Testis (tissue), 3 donors: ENCODE data around the gene LYRM4. TPM values are rescaled to one million over a fixed set of nuclear protein-coding genes. Genes with fewer than 3 reads are reported as not detected.

Experiments
- DNase-seq: peaks from one replicate; pipeline ENCODE4 v3.0.0-alpha.2; 2019
- H3K27ac ChIP-seq, 2 donors: fragments of 200-600 bp; sonication (generic); one replicate each; pipeline ENCODE4 v1.5.1; 2019
- H3K27me3 ChIP-seq: fragments of 200-600 bp; sonication (generic); one replicate; pipeline ENCODE4 v1.5.1; 2019
- H3K36me3 ChIP-seq: fragments of 200-600 bp; sonication (generic); one replicate; pipeline ENCODE4 v1.5.1; 2017; ENCODE audit warnings: low read depth; ENCODE audit errors: missing control alignments
- H3K4me1 ChIP-seq: fragments of 200-600 bp; sonication (generic); one replicate; pipeline ENCODE4 v1.5.1; 2019
- H3K4me3 ChIP-seq, 2 donors: fragments of 200-600 bp; sonication (generic); one replicate each; pipeline ENCODE4 v1.5.1; 2017 to 2019
- H3K9me3 ChIP-seq: fragments of 200-600 bp; sonication (generic); one replicate; pipeline ENCODE4 v1.5.1; 2017
- CTCF ChIP-seq, 3 experiments: fragments of 450-650 bp in 2 of 3; fragments of 200-600 bp in 1 of 3; sonication (generic) in 1 of 3; IDR thresholded peaks; one replicate each; pipeline ENCODE4 v1.5.1; 2016 to 2019; ENCODE audit warnings: antibody characterized with exemption in 3 of 3, mild to moderate bottlenecking in 2 of 3, moderate library complexity in 1 of 3
- POLR2A ChIP-seq: fragments of 450-650 bp; IDR thresholded peaks from one replicate; pipeline ENCODE4 v1.6.1; 2017; ENCODE audit warnings: antibody characterized with exemption, mild to moderate bottlenecking, moderate library complexity
- WGBS, 2 donors: methylation state at CpG; one replicate each; pipeline ENCODE4 v1.1.5; 2018; 5-methylcytosine and 5-hydroxymethylcytosine counted together
- intact Hi-C: fragments of 100-400 bp; cut with DNase I; formaldehyde crosslinking; loops from one replicate; pipeline ENCODE4 v1.15.1; 2023; ENCODE audit warnings: low total_unique reads
- polyA plus RNA-seq: library from polyadenylated mRNA; stranded (reverse); fragments of 350-450 nt; fragmentation: Illumina TruSeq; extraction: RNeasy Lipid Tissue Mini Kit (QIAGEN cat#74804); gene quantifications from one replicate; pipeline ENCODE4 v1.2.3, GENCODE V29; 2014; ENCODE audit warnings: low read depth, low replicate concordance; ENCODE audit not compliant: insufficient read depth
- total RNA-seq, 2 donors: library from RNA; depleted of rRNA; stranded (reverse); fragments of >200 nt; gene quantifications; one replicate each; pipeline ENCODE4 v1.2.3, GENCODE V29; 2016

LYRM4 gene
- total and polyA plus RNA-seq, 3 donors from 2014 or later = 18.5 to 41.8 (median 23.0) TPM

GRCh38 chr6:5206920-5207561 is 53.7 kb downstream of the LYRM4 start:
- H3K27ac ChIP-seq = no peak overlapping the region
- peaks cover 11% of the 10 kb centered on the region for H3K4me1 ChIP-seq
- no peaks in the 10 kb centered on the region for H3K9me3 ChIP-seq
- H3K27me3 ChIP-seq = no peaks in the 10 kb centered on the region
- no peak for DNase-seq
- no peaks in the 10 kb centered on the region for H3K36me3 ChIP-seq
- intact Hi-C loops = no loop called here
- TF ChIP-seq CTCF (IDR thresholded peaks at IDR 0.05) = no peak
- TF ChIP-seq POLR2A = no peak
- 85 to 92% methylated on average over 6 of the region's 6 CpGs for WGBS, 2 donors
- H3K4me3 ChIP-seq = no peak overlapping the region

GRCh38 chr6:5205877-5206850 is 54.6 kb downstream of the LYRM4 start:
- Histone ChIP-seq H3K4me3 (no peak overlapping the region), H3K4me1 (peaks cover 11% of the 10 kb centered on the region), H3K9me3 (no peaks in the 10 kb centered on the region), H3K27me3 (no peaks in the 10 kb centered on the region), H3K27ac (peak overlapping the region in 1 of 2 donors; percentile 64), H3K36me3 (no peaks in the 10 kb centered on the region)
- WGBS, 2 donors = 42 to 43% methylated on average over 7 of the region's 7 CpGs
- DNase-seq = peak; percentile 48
- intact Hi-C loops = no loop called here
- no peak for TF ChIP-seq POLR2A
- TF ChIP-seq CTCF (IDR thresholded peaks at IDR 0.05) = no peak

GRCh38 chr6:5205035-5205507 is 55.7 kb downstream of the LYRM4 start:
- peak overlapping the region in 1 of 2 donors; percentile 64 for H3K27ac ChIP-seq
- intact Hi-C loops = no loop called here
- whole genome bisulfite sequencing, 2 donors = 25 to 43% methylated on average over 6 of the region's 6 CpGs
- H3K9me3 ChIP-seq = no peaks in the 10 kb centered on the region
- TF ChIP-seq CTCF (IDR thresholded peaks at IDR 0.05) (no peak), POLR2A (no peak)
- DNase-seq = peak; percentile 21
- peaks cover 11% of the 10 kb centered on the region for H3K4me1 ChIP-seq
- no peaks in the 10 kb centered on the region for H3K27me3 ChIP-seq
- H3K4me3 ChIP-seq = no peak overlapping the region
- no peaks in the 10 kb centered on the region for H3K36me3 ChIP-seq

GRCh38 chr6:5204376-5204775 is 56.4 kb downstream of the LYRM4 start:
- Histone ChIP-seq H3K36me3 (no peaks in the 10 kb centered on the region), H3K4me1 (peaks cover 11% of the 10 kb centered on the region), H3K4me3 (no peak overlapping the region), H3K27ac (no peak overlapping the region), H3K27me3 (no peaks in the 10 kb centered on the region), H3K9me3 (no peaks in the 10 kb centered on the region)
- DNase-seq = no peak
- WGBS, 2 donors = 86 to 90% methylated on average over 4 of the region's 4 CpGs
- intact Hi-C loops = no loop called here
- TF ChIP-seq POLR2A = no peak
- TF ChIP-seq CTCF (IDR thresholded peaks at IDR 0.05) = no peak
